Activated naive CD8-positive, alpha-beta T cell (primary cell): ENCODE results near the gene RRP1.
A peak's percentile ranks its signal among the peaks of the same experiment; 100 is the strongest.

Experiments
- H3K27ac Mint-ChIP-seq: one replicate; pipeline ENCODE4 v1.8.0; 2021; ENCODE audit warnings: mixed read lengths
- H3K27me3 Mint-ChIP-seq: one replicate; pipeline ENCODE4 v1.8.0; 2021; ENCODE audit warnings: mixed read lengths
- H3K36me3 Mint-ChIP-seq: one replicate; pipeline ENCODE4 v1.8.0; 2021; ENCODE audit warnings: mixed read lengths
- H3K4me1 Mint-ChIP-seq: one replicate; pipeline ENCODE4 v1.8.0; 2021; ENCODE audit warnings: low read depth, mixed read lengths
- H3K4me3 Mint-ChIP-seq: one replicate; pipeline ENCODE4 v1.8.0; 2021; ENCODE audit warnings: mild to moderate bottlenecking, mixed read lengths
- H3K9me3 Mint-ChIP-seq: one replicate; pipeline ENCODE4 v1.8.0; 2021; ENCODE audit warnings: low read depth, mixed read lengths

Gene RRP1

GRCh38 chr21:43767498-43767983, 21.8 kb upstream of the RRP1 start:
- H3K4me1 Mint-ChIP-seq: no peaks in the 10 kb centered on the region
- no peaks in the 10 kb centered on the region for H3K9me3 Mint-ChIP-seq
- H3K36me3 Mint-ChIP-seq: peaks cover 5% of the 10 kb centered on the region
- H3K4me3 Mint-ChIP-seq: no peak overlapping the region
- no peak overlapping the region for H3K27ac Mint-ChIP-seq
- H3K27me3 Mint-ChIP-seq: no peaks in the 10 kb centered on the region

GRCh38 chr21:43767984-43768867, 21.2 kb upstream of the RRP1 start:
- Mint-ChIP-seq H3K36me3 (peaks cover 4% of the 10 kb centered on the region), H3K9me3 (no peaks in the 10 kb centered on the region), H3K27ac (no peak overlapping the region), H3K27me3 (no peaks in the 10 kb centered on the region), H3K4me3 (no peak overlapping the region), H3K4me1 (no peaks in the 10 kb centered on the region)

- H3K36me3 Mint-ChIP-seq: peaks cover 3% of the 10 kb centered on the region
These were observed 20.6 kb upstream of the RRP1 start for GRCh38 chr21:43768868-43769167.

GRCh38 chr21:43769325-43769958, 19.9 kb upstream of the RRP1 start:
- Mint-ChIP-seq H3K9me3 (no peaks in the 10 kb centered on the region), H3K36me3 (peaks cover 6% of the 10 kb centered on the region), H3K4me1 (peaks cover 3% of the 10 kb centered on the region), H3K4me3 (no peak overlapping the region), H3K27ac (no peak overlapping the region), H3K27me3 (no peaks in the 10 kb centered on the region)

More at GRCh38 chr21:43768868-43769167, 20.6 kb upstream of the RRP1 start:
- peaks cover under 1% of the 10 kb centered on the region for H3K4me1 Mint-ChIP-seq
- no peak overlapping the region for H3K4me3 Mint-ChIP-seq
- H3K27me3 Mint-ChIP-seq: no peaks in the 10 kb centered on the region
- H3K27ac Mint-ChIP-seq: no peak overlapping the region
- H3K9me3 Mint-ChIP-seq: no peaks in the 10 kb centered on the region

- peaks cover 6% of the 10 kb centered on the region for H3K36me3 Mint-ChIP-seq
- no peak overlapping the region for H3K4me3 Mint-ChIP-seq
- no peaks in the 10 kb centered on the region for H3K27me3 Mint-ChIP-seq
- no peaks in the 10 kb centered on the region for H3K9me3 Mint-ChIP-seq
- peaks cover 7% of the 10 kb centered on the region for H3K4me1 Mint-ChIP-seq
- H3K27ac Mint-ChIP-seq: no peak overlapping the region
These were observed 19.2 kb upstream of the RRP1 start for GRCh38 chr21:43770066-43770655.

- H3K27me3 Mint-ChIP-seq: no peaks in the 10 kb centered on the region
- H3K4me3 Mint-ChIP-seq: no peak overlapping the region
These were observed 18.1 kb upstream of the RRP1 start for GRCh38 chr21:43771199-43771675.

GRCh38 chr21:43771698-43772424, 17.5 kb upstream of the RRP1 start:
- H3K27ac Mint-ChIP-seq: no peak overlapping the region
- H3K36me3 Mint-ChIP-seq: peaks cover 7% of the 10 kb centered on the region
- H3K4me3 Mint-ChIP-seq: no peak overlapping the region
- peaks cover 13% of the 10 kb centered on the region for H3K4me1 Mint-ChIP-seq
- no peaks in the 10 kb centered on the region for H3K9me3 Mint-ChIP-seq
- H3K27me3 Mint-ChIP-seq: no peaks in the 10 kb centered on the region

More at GRCh38 chr21:43771199-43771675, 18.1 kb upstream of the RRP1 start:
- H3K36me3 Mint-ChIP-seq: peaks cover 7% of the 10 kb centered on the region
- H3K4me1 Mint-ChIP-seq: peaks cover 13% of the 10 kb centered on the region
- H3K27ac Mint-ChIP-seq: no peak overlapping the region
- H3K9me3 Mint-ChIP-seq: no peaks in the 10 kb centered on the region

GRCh38 chr21:43772425-43772821, 17.0 kb upstream of the RRP1 start:
- peaks cover 13% of the 10 kb centered on the region for H3K4me1 Mint-ChIP-seq
- no peaks in the 10 kb centered on the region for H3K27me3 Mint-ChIP-seq
- no peak overlapping the region for H3K4me3 Mint-ChIP-seq
- no peaks in the 10 kb centered on the region for H3K9me3 Mint-ChIP-seq
- H3K36me3 Mint-ChIP-seq: peaks cover 7% of the 10 kb centered on the region
- H3K27ac Mint-ChIP-seq: no peak overlapping the region

GRCh38 chr21:43774163-43774562, 15.2 kb upstream of the RRP1 start:
- Mint-ChIP-seq H3K27me3 (no peaks in the 10 kb centered on the region), H3K4me3 (peak overlapping the region; percentile 34), H3K9me3 (no peaks in the 10 kb centered on the region), H3K36me3 (peaks cover 7% of the 10 kb centered on the region), H3K27ac (no peak overlapping the region), H3K4me1 (peaks cover 23% of the 10 kb centered on the region)

- H3K36me3 Mint-ChIP-seq: peaks cover 7% of the 10 kb centered on the region
- H3K4me3 Mint-ChIP-seq: peak overlapping the region; percentile 91
- H3K27me3 Mint-ChIP-seq: no peaks in the 10 kb centered on the region
- H3K27ac Mint-ChIP-seq: peak overlapping the region; percentile 77
- H3K9me3 Mint-ChIP-seq: no peaks in the 10 kb centered on the region
- peaks cover 23% of the 10 kb centered on the region for H3K4me1 Mint-ChIP-seq
These were observed 14.2 kb upstream of the RRP1 start for GRCh38 chr21:43775190-43775589.

- H3K27me3 Mint-ChIP-seq: no peaks in the 10 kb centered on the region
- peaks cover 23% of the 10 kb centered on the region for H3K4me1 Mint-ChIP-seq
These were observed 13.5 kb upstream of the RRP1 start, which contains the start of gene CSTB for GRCh38 chr21:43775795-43776430. Gene CSTB (minus strand): TSS chr21:43776308. CDS start chr21:43776269, 39 bp downstream.

GRCh38 chr21:43777953-43778352, 11.4 kb upstream of the RRP1 start:
- H3K4me3 Mint-ChIP-seq: peak overlapping the region; percentile 82
- no peaks in the 10 kb centered on the region for H3K9me3 Mint-ChIP-seq
- H3K4me1 Mint-ChIP-seq: peaks cover 30% of the 10 kb centered on the region
- no peak overlapping the region for H3K27ac Mint-ChIP-seq
- H3K36me3 Mint-ChIP-seq: peaks cover 4% of the 10 kb centered on the region
- no peaks in the 10 kb centered on the region for H3K27me3 Mint-ChIP-seq

More at GRCh38 chr21:43775795-43776430, 13.5 kb upstream of the RRP1 start, which contains the start of gene CSTB:
- peak within 1 kb of the TSS; percentile 77 for H3K27ac Mint-ChIP-seq
- peaks cover 7% of the 10 kb centered on the region for H3K36me3 Mint-ChIP-seq
- H3K9me3 Mint-ChIP-seq: no peaks in the 10 kb centered on the region
- peak within 1 kb of the TSS; percentile 91 for H3K4me3 Mint-ChIP-seq

GRCh38 chr21:43778469-43779335, 10.7 kb upstream of the RRP1 start:
- peaks cover 4% of the 10 kb centered on the region for H3K36me3 Mint-ChIP-seq
- no peaks in the 10 kb centered on the region for H3K9me3 Mint-ChIP-seq
- H3K27ac Mint-ChIP-seq: peak overlapping the region; percentile 55
- no peaks in the 10 kb centered on the region for H3K27me3 Mint-ChIP-seq
- H3K4me3 Mint-ChIP-seq: peak overlapping the region; percentile 40
- H3K4me1 Mint-ChIP-seq: peaks cover 37% of the 10 kb centered on the region
